ENCODE measurements around the gene TBC1D22A. TPM values are rescaled to one million over a fixed set of nuclear protein-coding genes. Genes with fewer than 3 reads are reported as not detected.

The TBC1D22A gene
- total RNA-seq, 1 donor from 2014 or later: 23.2 TPM

DNA sequence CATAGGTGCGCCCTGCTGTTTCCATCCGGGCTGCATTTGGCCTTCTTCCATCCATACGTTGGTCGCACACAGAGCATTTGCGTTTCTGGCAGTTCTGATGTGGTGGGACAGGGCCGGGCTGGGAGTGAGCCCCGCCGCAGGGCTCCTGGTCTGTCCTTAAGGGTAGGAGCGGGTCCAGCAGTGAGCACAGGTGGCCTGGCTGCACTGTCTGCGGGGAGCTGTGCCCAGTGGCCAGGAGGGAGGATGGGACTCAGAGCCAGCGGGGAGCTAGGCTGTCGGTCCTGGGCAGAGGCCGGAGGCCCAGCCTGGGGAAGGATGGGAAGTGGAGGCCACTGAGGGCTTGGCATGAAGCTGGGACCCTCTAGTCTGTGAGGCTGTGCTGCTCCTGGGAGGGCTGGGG, 385.1 kb downstream of the TBC1D22A start:
- peaks cover 11% of the 10 kb centered on the region for H3K27me3 Mint-ChIP-seq
- H3K4me1 Mint-ChIP-seq (ENCODE audit: low read depth): no peaks in the 10 kb centered on the region
- H3K27ac Mint-ChIP-seq: no peak overlapping the region
- no peaks in the 10 kb centered on the region for H3K9me3 Mint-ChIP-seq (ENCODE audit: low read depth)
- no peak overlapping the region for H3K4me3 Mint-ChIP-seq (ENCODE audit: low read depth)
- H3K36me3 Mint-ChIP-seq (ENCODE audit: insufficient read depth): peaks cover 2% of the 10 kb centered on the region
- TF ChIP-seq, protein P1, sequence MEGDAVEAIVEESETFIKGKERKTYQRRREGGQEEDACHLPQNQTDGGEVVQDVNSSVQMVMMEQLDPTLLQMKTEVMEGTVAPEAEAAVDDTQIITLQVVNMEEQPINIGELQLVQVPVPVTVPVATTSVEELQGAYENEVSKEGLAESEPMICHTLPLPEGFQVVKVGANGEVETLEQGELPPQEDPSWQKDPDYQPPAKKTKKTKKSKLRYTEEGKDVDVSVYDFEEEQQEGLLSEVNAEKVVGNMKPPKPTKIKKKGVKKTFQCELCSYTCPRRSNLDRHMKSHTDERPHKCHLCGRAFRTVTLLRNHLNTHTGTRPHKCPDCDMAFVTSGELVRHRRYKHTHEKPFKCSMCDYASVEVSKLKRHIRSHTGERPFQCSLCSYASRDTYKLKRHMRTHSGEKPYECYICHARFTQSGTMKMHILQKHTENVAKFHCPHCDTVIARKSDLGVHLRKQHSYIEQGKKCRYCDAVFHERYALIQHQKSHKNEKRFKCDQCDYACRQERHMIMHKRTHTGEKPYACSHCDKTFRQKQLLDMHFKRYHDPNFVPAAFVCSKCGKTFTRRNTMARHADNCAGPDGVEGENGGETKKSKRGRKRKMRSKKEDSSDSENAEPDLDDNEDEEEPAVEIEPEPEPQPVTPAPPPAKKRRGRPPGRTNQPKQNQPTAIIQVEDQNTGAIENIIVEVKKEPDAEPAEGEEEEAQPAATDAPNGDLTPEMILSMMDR (IDR thresholded peaks at IDR 0.05; ENCODE audit: unreplicated experiment): no peak
- DNase-seq (ENCODE audit: low spot score, unreplicated experiment): no peak

DNA sequence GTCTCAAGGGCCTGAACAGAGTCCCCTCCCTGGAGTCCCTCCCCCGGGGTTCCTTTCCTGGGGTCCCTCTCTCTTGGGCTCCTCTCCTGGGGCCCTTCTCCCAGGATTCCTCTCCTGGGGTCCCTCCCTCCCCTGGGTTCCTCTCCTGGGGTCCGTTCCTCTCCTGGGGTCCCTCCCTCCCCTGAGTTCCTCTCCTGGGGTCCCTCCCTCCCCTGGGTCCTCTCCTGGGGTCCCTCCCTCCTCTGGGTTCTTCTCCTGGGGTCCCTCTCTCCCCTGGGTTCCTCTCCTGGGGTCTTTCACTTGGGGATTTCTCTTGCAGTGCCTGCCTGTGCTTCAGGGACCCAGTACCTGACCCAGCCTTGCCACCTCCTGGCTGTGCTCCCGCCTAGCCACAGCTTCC, 386.1 kb downstream of the TBC1D22A start:
- no peak for DNase-seq (ENCODE audit: low spot score, unreplicated experiment)
- no peaks in the 10 kb centered on the region for H3K4me1 Mint-ChIP-seq (ENCODE audit: low read depth)
- no peak overlapping the region for H3K4me3 Mint-ChIP-seq (ENCODE audit: low read depth)
- no peaks in the 10 kb centered on the region for H3K9me3 Mint-ChIP-seq (ENCODE audit: low read depth)
- no peak overlapping the region for H3K27ac Mint-ChIP-seq
- H3K27me3 Mint-ChIP-seq: peaks cover 11% of the 10 kb centered on the region
- TF ChIP-seq, protein P1 (IDR thresholded peaks at IDR 0.05; ENCODE audit: unreplicated experiment): no peak
- peaks cover 2% of the 10 kb centered on the region for H3K36me3 Mint-ChIP-seq (ENCODE audit: insufficient read depth)

DNA sequence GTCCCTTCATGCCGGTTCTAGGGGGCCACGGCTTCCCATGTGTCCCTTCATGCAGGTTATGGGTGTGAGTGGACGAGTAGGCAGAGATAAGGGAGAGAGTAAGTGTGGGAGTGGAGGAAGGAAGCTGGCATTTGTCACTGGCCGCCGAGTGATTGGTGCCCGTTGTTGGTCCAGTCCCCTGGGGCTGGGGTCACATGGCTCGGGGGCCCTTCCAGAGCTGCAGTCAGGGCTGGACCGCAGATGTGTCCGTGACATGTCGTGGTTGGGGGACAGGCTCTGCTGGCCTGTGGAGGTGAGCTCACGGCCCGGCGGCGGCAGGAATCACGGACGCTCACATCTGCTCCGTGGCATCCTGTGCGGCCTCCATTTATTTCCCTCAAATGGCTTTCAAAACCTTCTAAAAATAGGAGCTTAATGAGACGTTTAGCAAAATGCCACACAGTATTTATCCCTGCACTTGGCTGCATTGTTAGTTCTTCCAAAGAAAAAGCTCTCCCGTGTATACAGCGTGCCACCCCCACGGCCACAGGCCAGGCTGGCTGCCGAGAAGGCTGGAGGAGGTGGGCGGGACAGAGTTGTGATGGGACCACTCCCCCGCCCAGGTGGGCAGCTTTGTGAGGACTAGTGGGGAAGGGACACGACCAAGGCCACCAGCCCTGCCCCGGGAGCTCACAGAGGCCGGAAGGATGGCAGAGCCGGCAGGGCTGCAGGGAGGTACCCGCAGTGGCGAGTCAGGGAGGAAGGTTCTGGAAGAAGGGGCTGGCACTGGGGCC, 386.7 kb downstream of the TBC1D22A start:
- no peaks in the 10 kb centered on the region for H3K9me3 Mint-ChIP-seq (ENCODE audit: low read depth)

DNA sequence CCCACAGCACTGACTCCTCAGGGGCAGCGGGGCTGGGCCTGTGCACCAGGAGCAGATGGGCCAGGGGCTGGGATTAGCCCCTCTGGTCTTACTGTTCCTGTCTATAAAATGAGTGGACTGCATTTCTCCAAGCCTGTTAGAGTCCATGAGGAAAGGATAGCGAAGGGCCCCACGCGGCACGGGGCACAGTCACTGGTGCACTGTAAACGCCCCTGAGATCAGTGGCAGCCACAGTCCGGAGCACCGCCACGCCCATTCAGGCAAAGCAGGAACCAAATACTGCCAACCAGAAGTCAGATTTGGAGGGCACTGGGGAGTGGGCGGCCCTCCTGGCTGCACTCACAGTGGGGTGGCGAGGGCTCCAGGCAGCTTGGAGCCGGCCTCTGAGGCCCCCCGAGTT, 387.5 kb downstream of the TBC1D22A start:
- Mint-ChIP-seq H3K4me3 (ENCODE audit: low read depth) (no peak overlapping the region), H3K27ac (no peak overlapping the region), H3K27me3 (peaks cover 11% of the 10 kb centered on the region), H3K36me3 (ENCODE audit: insufficient read depth) (peaks cover 2% of the 10 kb centered on the region), H3K9me3 (ENCODE audit: low read depth) (no peaks in the 10 kb centered on the region), H3K4me1 (ENCODE audit: low read depth) (no peaks in the 10 kb centered on the region)
- DNase-seq (ENCODE audit: low spot score, unreplicated experiment): no peak
- TF ChIP-seq, protein P1 (IDR thresholded peaks at IDR 0.05; ENCODE audit: unreplicated experiment): no peak

More for the DNA sequence above, 386.7 kb downstream of the TBC1D22A start:
- Mint-ChIP-seq H3K4me3 (ENCODE audit: low read depth) (no peak overlapping the region), H3K36me3 (ENCODE audit: insufficient read depth) (peaks cover 2% of the 10 kb centered on the region), H3K27me3 (peaks cover 11% of the 10 kb centered on the region), H3K4me1 (ENCODE audit: low read depth) (no peaks in the 10 kb centered on the region), H3K27ac (no peak overlapping the region)
- no peak for DNase-seq (ENCODE audit: low spot score, unreplicated experiment)
- TF ChIP-seq, protein P1 (IDR thresholded peaks at IDR 0.05; ENCODE audit: unreplicated experiment): no peak

DNA sequence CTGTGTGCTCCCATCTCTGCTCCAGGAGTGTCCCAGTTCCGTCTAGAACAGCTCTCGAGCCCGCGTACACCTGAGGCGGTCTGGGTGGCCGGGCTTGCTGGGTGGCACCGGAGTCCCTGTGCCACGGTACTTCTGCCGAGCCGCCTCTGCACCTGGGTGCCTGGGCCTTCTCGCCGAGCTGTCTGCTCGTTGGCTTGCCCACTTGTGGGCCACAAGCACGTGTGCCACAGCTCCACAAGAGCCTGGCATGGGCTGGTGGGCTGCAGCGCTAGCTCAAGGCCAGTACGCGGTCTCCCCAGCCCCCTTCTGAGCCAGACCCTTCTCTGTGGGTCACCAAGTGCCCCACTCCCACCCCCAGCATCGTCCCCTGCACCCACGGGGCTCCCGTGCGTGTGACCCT, 388.0 kb downstream of the TBC1D22A start:
- Mint-ChIP-seq H3K4me1 (ENCODE audit: low read depth) (no peaks in the 10 kb centered on the region), H3K36me3 (ENCODE audit: insufficient read depth) (no peaks in the 10 kb centered on the region), H3K4me3 (ENCODE audit: low read depth) (no peak overlapping the region), H3K27ac (no peak overlapping the region), H3K9me3 (ENCODE audit: low read depth) (no peaks in the 10 kb centered on the region), H3K27me3 (peaks cover 9% of the 10 kb centered on the region)
- TF ChIP-seq, protein P1 (IDR thresholded peaks at IDR 0.05; ENCODE audit: unreplicated experiment): no peak
- DNase-seq (ENCODE audit: low spot score, unreplicated experiment): no peak

All from progenitor cell of endocrine pancreas (in vitro differentiated cells).